Fibroblast of lung (primary cell): Measurements from ENCODE around the gene GMFB.

Experiments used
- EZH2 ChIP-seq: IDR thresholded peaks from 2 replicates; pipeline ENCODE4 v1.5.1; 2012; ENCODE audit warnings: low read length, control low read depth, mild to moderate bottlenecking; ENCODE audit errors: missing control alignments
- TF ChIP-seq, protein P1 (sequence below), 2 donors: IDR thresholded peaks in 1 of 2; conservative IDR thresholded peaks in 1 of 2; 1 replicate in 1 of 2; 2 replicates in 1 of 2; pipeline ENCODE4 v1.5.1; 2011 to 2012; ENCODE audit warnings: low read length in 2 of 2, control low read depth in 1 of 2, inconsistent platforms in 1 of 2, low read depth in 1 of 2, mild to moderate bottlenecking in 1 of 2

DNA sequence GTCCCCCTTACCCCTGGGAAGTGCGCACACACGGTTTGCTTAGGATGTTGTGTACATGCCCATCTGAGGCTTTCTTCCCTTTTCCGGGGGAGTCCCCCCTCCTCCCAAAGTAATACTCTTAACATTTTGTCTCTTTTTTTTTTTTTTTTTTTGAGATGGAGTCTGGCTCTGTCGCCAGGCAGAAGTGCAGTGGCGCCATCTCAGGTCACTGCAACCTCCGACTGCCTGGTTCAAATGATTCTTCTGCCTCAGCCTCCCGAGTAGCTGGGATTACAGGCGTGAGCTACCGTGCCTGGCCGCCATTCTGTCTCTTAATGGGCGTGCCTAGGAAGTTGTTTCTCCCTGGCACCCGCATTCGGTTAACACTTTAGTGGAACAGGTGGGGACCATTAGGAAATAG is 4.5 kb upstream of the GMFB start:
- TF ChIP-seq, protein P1, sequence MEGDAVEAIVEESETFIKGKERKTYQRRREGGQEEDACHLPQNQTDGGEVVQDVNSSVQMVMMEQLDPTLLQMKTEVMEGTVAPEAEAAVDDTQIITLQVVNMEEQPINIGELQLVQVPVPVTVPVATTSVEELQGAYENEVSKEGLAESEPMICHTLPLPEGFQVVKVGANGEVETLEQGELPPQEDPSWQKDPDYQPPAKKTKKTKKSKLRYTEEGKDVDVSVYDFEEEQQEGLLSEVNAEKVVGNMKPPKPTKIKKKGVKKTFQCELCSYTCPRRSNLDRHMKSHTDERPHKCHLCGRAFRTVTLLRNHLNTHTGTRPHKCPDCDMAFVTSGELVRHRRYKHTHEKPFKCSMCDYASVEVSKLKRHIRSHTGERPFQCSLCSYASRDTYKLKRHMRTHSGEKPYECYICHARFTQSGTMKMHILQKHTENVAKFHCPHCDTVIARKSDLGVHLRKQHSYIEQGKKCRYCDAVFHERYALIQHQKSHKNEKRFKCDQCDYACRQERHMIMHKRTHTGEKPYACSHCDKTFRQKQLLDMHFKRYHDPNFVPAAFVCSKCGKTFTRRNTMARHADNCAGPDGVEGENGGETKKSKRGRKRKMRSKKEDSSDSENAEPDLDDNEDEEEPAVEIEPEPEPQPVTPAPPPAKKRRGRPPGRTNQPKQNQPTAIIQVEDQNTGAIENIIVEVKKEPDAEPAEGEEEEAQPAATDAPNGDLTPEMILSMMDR (conservative IDR thresholded peaks at IDR 0.05 in 1 of 2, IDR thresholded peaks at IDR 0.05 in 1 of 2; ENCODE audit: low read depth in 1 of 2, low read length in 2 of 2): no peak
- no peak for TF ChIP-seq EZH2
